Femur (tissue), 1 donor: ENCODE results near the gene UNC50.
"Not testable (repeated sequence)": the region's sequence is repeated elsewhere in the genome, so short reads cannot be mapped to it uniquely, and the experiment has no call there.

Experiments used
- DNase-seq: peaks from one replicate; pipeline ENCODE4 v3.0.0-alpha.2; 2017

The UNC50 gene

GRCh38 chr2:98615481-98615880 lies 7.1 kb downstream of the UNC50 start:
- no peak for DNase-seq

- DNase-seq: no peak
These were observed 8.8 kb downstream of the UNC50 start for GRCh38 chr2:98617149-98617548.

GRCh38 chr2:98623657-98624056 lies 15.3 kb downstream of the UNC50 start:
- DNase-seq: no peak

- DNase-seq: no peak
These were observed 24.0 kb downstream of the UNC50 start for GRCh38 chr2:98632351-98632750.

GRCh38 chr2:98634406-98635092 lies 26.2 kb downstream of the UNC50 start:
- DNase-seq: no peak

- DNase-seq: no peak
These were observed 29.2 kb downstream of the UNC50 start for GRCh38 chr2:98637401-98638147.

- no peak for DNase-seq
These were observed 35.2 kb downstream of the UNC50 start for GRCh38 chr2:98643496-98644100.

GRCh38 chr2:98647636-98648035 lies 39.2 kb downstream of the UNC50 start:
- no peak for DNase-seq

GRCh38 chr2:98648451-98648850 lies 40.1 kb downstream of the UNC50 start:
- no peak for DNase-seq

GRCh38 chr2:98649135-98649991 lies 41.0 kb downstream of the UNC50 start:
- peak; percentile 84 for DNase-seq

GRCh38 chr2:98649992-98650375 lies 41.6 kb downstream of the UNC50 start:
- DNase-seq: no peak

GRCh38 chr2:98650998-98651397 lies 42.6 kb downstream of the UNC50 start:
- DNase-seq: no peak

GRCh38 chr2:98654699-98655495 lies 46.5 kb downstream of the UNC50 start:
- DNase-seq: no peak

- no peak for DNase-seq
These were observed 48.4 kb downstream of the UNC50 start for GRCh38 chr2:98656800-98657199.

- no peak for DNase-seq
These were observed 50.6 kb downstream of the UNC50 start for GRCh38 chr2:98658816-98659490.

- not testable (repeated sequence) for DNase-seq
These were observed 51.1 kb downstream of the UNC50 start for GRCh38 chr2:98659491-98659840.

GRCh38 chr2:98663511-98664090 lies 55.2 kb downstream of the UNC50 start:
- DNase-seq: no peak

- peak; percentile 32 for DNase-seq
These were observed 55.9 kb downstream of the UNC50 start for GRCh38 chr2:98664323-98664722.

GRCh38 chr2:98665677-98666076 lies 57.3 kb downstream of the UNC50 start:
- no peak for DNase-seq
